ENCODE measurements around the gene ATM.

DNA sequence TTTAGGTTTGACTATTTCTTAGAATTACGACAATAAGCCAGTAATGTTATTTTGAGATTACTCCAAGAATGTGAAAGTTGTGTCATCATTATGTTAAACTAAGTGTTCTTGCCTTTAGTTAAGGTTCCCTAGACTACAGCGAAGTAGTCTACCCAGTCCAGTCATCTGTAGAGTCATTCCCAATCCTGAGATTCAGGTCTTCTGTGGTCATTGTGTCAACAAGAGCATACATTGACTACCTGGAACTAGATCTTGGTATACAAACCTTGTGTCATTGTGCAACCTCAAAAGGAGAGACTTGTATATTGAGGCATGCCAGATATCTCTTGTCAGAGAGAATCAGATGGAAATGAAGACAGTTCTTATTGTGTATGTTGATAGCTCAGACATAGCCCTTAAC is 115.9 kb downstream of the ATM start:
- TF ChIP-seq POLR2A (IDR thresholded peaks at IDR 0.05), result no peak
- no peak for TF ChIP-seq CTCF (IDR thresholded peaks at IDR 0.05)
- TF ChIP-seq EP300 (IDR thresholded peaks at IDR 0.05), result no peak
